Ishikawa (cell line): ENCODE data around the gene VPS45.

ENCODE experiments used
- CEBPB ChIP-seq: IDR thresholded peaks from 2 replicates; pipeline ENCODE4 v1.6.1; 2012
- CREB1 ChIP-seq: IDR thresholded peaks from 2 replicates; pipeline ENCODE4 v1.6.1; 2012; ENCODE audit warnings: low read depth
- EGR1 ChIP-seq: IDR thresholded peaks from 2 replicates; pipeline ENCODE4 v1.6.1; 2012
- EP300 ChIP-seq: IDR thresholded peaks from 2 replicates; pipeline ENCODE4 v1.6.1; 2012; ENCODE audit warnings: borderline replicate concordance
- FOXM1 ChIP-seq: IDR thresholded peaks from 2 replicates; pipeline ENCODE4 v1.6.1; 2012; ENCODE audit warnings: low read depth, borderline replicate concordance
- MAX ChIP-seq: IDR thresholded peaks from 2 replicates; pipeline ENCODE4 v1.6.1; 2012
- NFIC ChIP-seq: IDR thresholded peaks from 2 replicates; pipeline ENCODE4 v1.6.1; 2012
- RAD21 ChIP-seq: IDR thresholded peaks from 2 replicates; pipeline ENCODE4 v1.6.1; 2012; ENCODE audit warnings: low read depth
- REST ChIP-seq: IDR thresholded peaks from 2 replicates; pipeline ENCODE4 v1.6.1; 2012; ENCODE audit warnings: low read depth, mild to moderate bottlenecking
- TAF1 ChIP-seq: IDR thresholded peaks from 2 replicates; pipeline ENCODE4 v1.6.1; 2012; ENCODE audit warnings: low read depth, mild to moderate bottlenecking
- TCF12 ChIP-seq: IDR thresholded peaks from 2 replicates; pipeline ENCODE4 v1.6.1; 2012; ENCODE audit warnings: low read depth
- TEAD4 ChIP-seq: IDR thresholded peaks from 2 replicates; pipeline ENCODE4 v1.6.1; 2012
- USF1 ChIP-seq: IDR thresholded peaks from 2 replicates; pipeline ENCODE4 v1.6.1; 2012
- YY1 ChIP-seq: IDR thresholded peaks from 2 replicates; pipeline ENCODE4 v1.6.1; 2012; ENCODE audit warnings: low read depth
- ZBTB7A ChIP-seq: IDR thresholded peaks from 2 replicates; pipeline ENCODE4 v1.6.1; 2012; ENCODE audit warnings: low read depth

Gene VPS45

GRCh38 chr1:150134537-150134936 lies 67.0 kb downstream of the VPS45 start:
- TF ChIP-seq TCF12 (no peak), TAF1 (no peak), ZBTB7A (no peak), EGR1 (no peak), CREB1 (no peak), TEAD4 (no peak), CEBPB (no peak), USF1 (no peak), EP300 (no peak), MAX (no peak), REST (no peak), FOXM1 (no peak), NFIC (no peak), YY1 (no peak), RAD21 (no peak)

GRCh38 chr1:150138044-150138443 lies 70.5 kb downstream of the VPS45 start:
- TF ChIP-seq RAD21 = no peak
- TF ChIP-seq CREB1 = no peak
- TF ChIP-seq EP300 = no peak

GRCh38 chr1:150141452-150141851 lies 73.9 kb downstream of the VPS45 start:
- TF ChIP-seq EGR1 = no peak
- TF ChIP-seq TAF1 = no peak
- TF ChIP-seq EP300 = no peak
- TF ChIP-seq NFIC = no peak
- no peak for TF ChIP-seq YY1
- no peak for TF ChIP-seq TCF12
- no peak for TF ChIP-seq RAD21
- TF ChIP-seq REST = no peak

GRCh38 chr1:150142083-150142482 lies 74.5 kb downstream of the VPS45 start:
- TF ChIP-seq NFIC (no peak), TEAD4 (no peak), TCF12 (no peak), TAF1 (no peak)

GRCh38 chr1:150144606-150145005 lies 77.0 kb downstream of the VPS45 start:
- TF ChIP-seq NFIC (no peak), FOXM1 (no peak), CEBPB (no peak), CREB1 (no peak), TAF1 (no peak), EGR1 (no peak), MAX (no peak), EP300 (no peak), RAD21 (no peak), YY1 (no peak), ZBTB7A (no peak), USF1 (no peak), REST (no peak), TEAD4 (no peak), TCF12 (no peak)
